ENCODE results near the gene PRUNE1.
A peak's percentile ranks its signal among the peaks of the same experiment; 100 is the strongest.

PRUNE1 gene

DNA sequence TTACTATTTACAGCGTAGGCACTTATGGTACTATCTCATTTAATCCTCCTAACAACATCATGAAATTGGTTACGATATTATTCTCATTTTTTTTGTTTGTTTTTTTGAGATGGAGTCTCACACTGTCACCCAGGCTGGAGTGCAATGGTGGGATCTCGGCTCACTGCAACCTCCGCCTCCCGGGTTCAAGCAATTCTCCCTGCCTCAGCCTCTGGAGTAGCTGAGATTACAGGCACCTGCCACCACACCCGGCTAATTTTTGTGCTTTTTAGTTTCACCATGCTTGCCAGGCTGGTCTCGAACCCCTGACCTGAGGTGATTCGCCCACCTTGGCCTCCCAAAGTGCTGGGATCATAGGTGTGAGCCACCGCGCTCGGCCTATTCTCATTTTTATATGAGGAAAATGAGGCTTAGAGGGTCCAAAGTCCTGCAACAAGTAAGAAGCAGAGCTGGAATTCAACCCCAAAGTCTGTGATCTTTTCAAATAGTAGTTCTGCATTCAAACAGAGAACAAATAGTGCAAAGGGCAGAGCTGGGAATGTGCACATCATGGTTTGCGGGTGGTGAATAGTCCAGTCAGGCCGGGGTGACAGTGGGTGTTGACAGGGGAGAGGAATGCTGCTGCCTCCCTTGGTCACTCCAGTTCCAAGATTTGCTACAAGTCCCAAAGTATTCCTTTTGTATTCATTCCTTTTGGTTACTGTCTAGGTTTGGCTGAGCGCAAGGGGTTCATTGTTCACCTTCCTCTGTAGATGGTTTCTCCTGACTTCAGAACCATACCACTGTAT lies 4.6 kb downstream of the PRUNE1 start:
- H4K20me1 ChIP-seq (ENCODE audit: low read depth, low read length): no peaks in the 10 kb centered on the region
- peaks cover 12% of the 10 kb centered on the region; the same call in 1 of the 2 replicates for H3K79me2 ChIP-seq (ENCODE audit: insufficient read depth, low read length)
- H3K27ac ChIP-seq (ENCODE audit: low read depth, low read length): no peak overlapping the region
- H3K9me3 ChIP-seq (ENCODE audit: insufficient read depth, low read length): no peaks in the 10 kb centered on the region
- no peak overlapping the region for H2AFZ ChIP-seq (ENCODE audit: low read depth, low read length, severe bottlenecking)
- no peaks in the 10 kb centered on the region for H3K36me3 ChIP-seq (ENCODE audit: low read length)
- H3K9me2 ChIP-seq (replicated peaks; ENCODE audit: insufficient read depth, low read length): no peaks in the 10 kb centered on the region
- H3K4me3 ChIP-seq (ENCODE audit: insufficient read depth, low read length, poor library complexity, severe bottlenecking): no peak overlapping the region
- no peaks in the 10 kb centered on the region for H3K27me3 ChIP-seq (ENCODE audit: low read length)
- TF ChIP-seq, protein P1, sequence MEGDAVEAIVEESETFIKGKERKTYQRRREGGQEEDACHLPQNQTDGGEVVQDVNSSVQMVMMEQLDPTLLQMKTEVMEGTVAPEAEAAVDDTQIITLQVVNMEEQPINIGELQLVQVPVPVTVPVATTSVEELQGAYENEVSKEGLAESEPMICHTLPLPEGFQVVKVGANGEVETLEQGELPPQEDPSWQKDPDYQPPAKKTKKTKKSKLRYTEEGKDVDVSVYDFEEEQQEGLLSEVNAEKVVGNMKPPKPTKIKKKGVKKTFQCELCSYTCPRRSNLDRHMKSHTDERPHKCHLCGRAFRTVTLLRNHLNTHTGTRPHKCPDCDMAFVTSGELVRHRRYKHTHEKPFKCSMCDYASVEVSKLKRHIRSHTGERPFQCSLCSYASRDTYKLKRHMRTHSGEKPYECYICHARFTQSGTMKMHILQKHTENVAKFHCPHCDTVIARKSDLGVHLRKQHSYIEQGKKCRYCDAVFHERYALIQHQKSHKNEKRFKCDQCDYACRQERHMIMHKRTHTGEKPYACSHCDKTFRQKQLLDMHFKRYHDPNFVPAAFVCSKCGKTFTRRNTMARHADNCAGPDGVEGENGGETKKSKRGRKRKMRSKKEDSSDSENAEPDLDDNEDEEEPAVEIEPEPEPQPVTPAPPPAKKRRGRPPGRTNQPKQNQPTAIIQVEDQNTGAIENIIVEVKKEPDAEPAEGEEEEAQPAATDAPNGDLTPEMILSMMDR (IDR thresholded peaks at IDR 0.05; ENCODE audit: insufficient read depth, low read length, poor library complexity, severe bottlenecking): no peak
- TF ChIP-seq EZH2phosphoT487 (conservative IDR thresholded peaks at IDR 0.05; ENCODE audit: low read length): no peak
- H3K9ac ChIP-seq (ENCODE audit: low read length): no peak overlapping the region
- no peak overlapping the region for H3K4me2 ChIP-seq (ENCODE audit: low read depth, low read length, poor library complexity, severe bottlenecking)
- peaks cover 2% of the 10 kb centered on the region; the same call in 1 of the 2 replicates for H3F3A ChIP-seq (ENCODE audit: insufficient read depth)

DNA sequence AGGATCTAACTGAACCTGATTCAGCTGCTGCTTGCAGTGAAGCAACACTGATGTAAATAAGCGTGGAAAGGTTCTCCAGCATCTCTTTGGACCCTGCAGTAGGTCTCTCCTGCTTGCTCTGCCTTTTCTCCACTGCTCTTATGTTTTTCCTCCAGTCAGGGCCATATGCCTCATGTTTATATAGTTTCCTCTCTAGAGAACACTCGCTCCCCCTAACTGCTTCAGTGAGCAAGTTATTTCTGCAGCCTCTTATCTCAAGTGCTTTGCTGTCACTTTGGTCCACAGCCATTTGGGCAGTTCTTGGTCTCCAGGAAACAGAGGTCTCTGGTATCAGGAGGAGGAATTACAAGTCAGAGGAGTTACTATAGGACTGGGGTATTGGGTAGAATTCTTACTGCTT lies 5.3 kb downstream of the PRUNE1 start:
- Histone ChIP-seq H3K4me3 (ENCODE audit: insufficient read depth, low read length, poor library complexity, severe bottlenecking) (no peak overlapping the region), H3K9ac (ENCODE audit: low read length) (no peak overlapping the region), H3K36me3 (ENCODE audit: low read length) (no peaks in the 10 kb centered on the region), H3K27me3 (ENCODE audit: low read length) (no peaks in the 10 kb centered on the region), H3K4me2 (ENCODE audit: low read depth, low read length, poor library complexity, severe bottlenecking) (no peak overlapping the region), H3K9me2 (replicated peaks; ENCODE audit: insufficient read depth, low read length) (no peaks in the 10 kb centered on the region), H3K27ac (ENCODE audit: low read depth, low read length) (no peak overlapping the region), H3F3A (ENCODE audit: insufficient read depth) (no peaks in the 10 kb centered on the region), H3K9me3 (ENCODE audit: insufficient read depth, low read length) (no peaks in the 10 kb centered on the region), H4K20me1 (ENCODE audit: low read depth, low read length) (no peaks in the 10 kb centered on the region), H3K79me2 (ENCODE audit: insufficient read depth, low read length) (peaks cover 12% of the 10 kb centered on the region; the same call in 1 of the 2 replicates), H2AFZ (ENCODE audit: low read depth, low read length, severe bottlenecking) (no peak overlapping the region)
- no peak for TF ChIP-seq EZH2phosphoT487 (conservative IDR thresholded peaks at IDR 0.05; ENCODE audit: low read length)
- TF ChIP-seq, protein P1 (IDR thresholded peaks at IDR 0.05; ENCODE audit: insufficient read depth, low read length, poor library complexity, severe bottlenecking): no peak

DNA sequence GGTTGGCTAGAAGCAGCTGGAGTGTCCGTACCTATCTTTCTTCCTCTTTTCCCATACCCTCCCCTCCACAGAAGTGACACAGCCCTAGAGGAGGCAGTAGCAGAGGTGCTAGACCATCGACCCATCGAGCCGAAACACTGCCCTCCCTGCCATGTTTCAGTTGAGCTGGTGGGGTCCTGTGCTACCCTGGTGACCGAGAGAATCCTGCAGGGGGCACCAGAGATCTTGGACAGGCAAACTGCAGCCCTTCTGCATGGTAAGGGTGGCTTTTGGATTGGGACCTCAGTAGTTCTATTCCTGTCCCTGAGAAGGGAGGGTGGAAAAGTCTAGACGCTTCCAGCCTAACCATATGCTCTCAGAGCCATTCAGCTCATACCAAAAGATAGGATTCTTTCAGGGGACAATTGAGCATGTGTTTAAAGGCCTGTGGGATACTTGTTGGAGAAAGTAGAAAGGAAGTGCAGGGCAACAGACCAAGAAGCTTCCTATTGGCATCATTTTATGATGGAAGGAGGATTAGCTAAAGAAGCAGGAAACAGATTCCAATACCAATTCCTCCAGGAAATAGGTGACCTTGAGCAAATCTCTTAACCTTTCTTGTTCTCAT lies 16.4 kb downstream of the PRUNE1 start:
- TF ChIP-seq, protein P1 (IDR thresholded peaks at IDR 0.05; ENCODE audit: insufficient read depth, low read length, poor library complexity, severe bottlenecking): peak; percentile 84
- TF ChIP-seq EZH2phosphoT487 (conservative IDR thresholded peaks at IDR 0.05; ENCODE audit: low read length): no peak
- no peak overlapping the region for H3K27ac ChIP-seq (ENCODE audit: low read depth, low read length)
- no peak overlapping the region for H3K4me2 ChIP-seq (ENCODE audit: low read depth, low read length, poor library complexity, severe bottlenecking)
- H3F3A ChIP-seq (ENCODE audit: insufficient read depth): no peaks in the 10 kb centered on the region
- H3K4me3 ChIP-seq (ENCODE audit: insufficient read depth, low read length, poor library complexity, severe bottlenecking): no peak overlapping the region
- H3K9me3 ChIP-seq (ENCODE audit: insufficient read depth, low read length): no peaks in the 10 kb centered on the region
- no peaks in the 10 kb centered on the region for H4K20me1 ChIP-seq (ENCODE audit: low read depth, low read length)
- H3K79me2 ChIP-seq (ENCODE audit: insufficient read depth, low read length): no peaks in the 10 kb centered on the region
- no peak overlapping the region for H2AFZ ChIP-seq (ENCODE audit: low read depth, low read length, severe bottlenecking)
- no peaks in the 10 kb centered on the region for H3K27me3 ChIP-seq (ENCODE audit: low read length)
- H3K9me2 ChIP-seq (replicated peaks; ENCODE audit: insufficient read depth, low read length): no peaks in the 10 kb centered on the region
- H3K9ac ChIP-seq (ENCODE audit: low read length): no peak overlapping the region
- H3K36me3 ChIP-seq (ENCODE audit: low read length): no peaks in the 10 kb centered on the region; the same call in 1 of the 2 replicates

Data from SU-DHL-6 (cell line).